Dedifferentiated amniotic fluid mesenchymal stem cell (primary cell): ENCODE measurements around the gene PIEZO1.

Source experiments
- DNase-seq: peaks from one replicate; pipeline ENCODE4 v3.0.0-alpha.2; 2016; ENCODE audit errors: extremely low spot score

The PIEZO1 gene

DNA sequence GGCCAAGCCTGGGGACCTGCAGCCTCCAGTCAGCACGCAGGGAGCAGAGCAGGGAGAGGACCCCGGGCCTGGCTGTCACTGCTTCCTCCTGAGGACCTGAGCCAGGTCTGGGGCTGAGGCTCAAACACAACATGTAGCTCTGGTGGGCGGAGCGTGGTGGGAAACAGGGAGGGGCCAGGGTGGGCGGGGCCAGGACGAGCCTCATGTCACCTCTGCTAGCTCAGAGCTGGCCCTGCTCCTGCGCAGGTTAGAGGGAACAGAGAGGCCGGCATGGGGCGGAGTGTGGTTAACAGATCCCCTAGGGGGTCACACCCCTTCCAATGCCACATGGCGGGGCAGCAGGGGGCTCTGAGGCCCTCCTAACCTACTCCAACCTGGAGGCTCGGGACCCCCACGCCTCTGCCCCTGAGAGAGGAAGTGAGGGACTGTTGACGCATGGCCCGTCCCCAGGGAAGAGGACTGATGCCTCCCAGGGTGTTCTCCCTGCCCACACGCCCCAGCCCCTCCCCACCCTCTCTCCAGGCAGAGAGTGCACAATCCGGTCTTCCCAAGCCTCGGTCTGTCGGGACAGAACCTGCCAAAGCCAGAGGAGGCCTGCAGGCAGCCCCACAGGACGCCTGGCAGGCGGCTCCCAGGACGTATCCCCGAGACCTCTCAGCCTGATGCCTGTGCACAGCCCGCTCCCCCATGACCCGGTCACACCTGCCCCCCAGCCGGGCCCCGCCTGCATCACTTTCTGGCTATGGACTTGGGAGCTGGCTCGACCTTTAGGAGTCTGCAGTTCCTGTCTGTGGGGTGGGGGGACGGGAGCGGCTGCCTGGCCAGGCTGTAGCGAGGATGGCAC, 15.2 kb downstream of the PIEZO1 start:
- no peak for DNase-seq

DNA sequence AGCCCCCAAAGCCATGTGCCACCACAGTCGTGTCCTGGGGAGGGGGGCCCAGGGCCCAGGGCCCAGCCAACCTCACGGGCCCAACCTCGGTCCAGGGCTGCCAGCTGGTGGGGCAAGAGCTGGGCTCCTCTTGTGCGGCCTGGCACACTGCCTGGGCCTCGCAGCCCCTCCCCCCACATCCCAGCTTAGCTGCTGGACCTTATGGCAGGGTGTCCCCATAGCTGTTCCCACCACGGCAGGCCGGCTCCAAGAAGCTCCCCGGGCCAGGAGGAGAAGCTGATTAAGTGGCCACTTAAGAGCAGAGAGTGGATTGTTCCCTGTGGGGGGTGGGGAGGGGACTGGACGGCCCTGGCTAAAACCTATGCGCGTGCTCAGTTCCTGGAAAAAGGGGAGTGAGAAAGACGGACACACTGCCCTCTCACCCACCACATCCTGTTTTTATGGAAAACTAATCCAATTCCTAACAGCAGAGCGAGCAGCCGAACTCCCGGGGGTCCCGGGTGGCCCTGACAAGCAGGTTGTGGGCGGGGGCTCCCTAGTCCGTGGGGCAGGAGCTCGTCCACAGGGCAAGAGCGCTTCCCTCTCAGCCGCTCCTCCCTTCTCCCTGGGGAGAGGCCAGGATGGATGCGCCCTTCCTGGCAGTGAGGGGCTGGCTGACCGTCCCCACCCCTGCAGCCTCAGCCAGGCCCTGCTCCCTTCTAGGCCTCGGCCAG, 16.8 kb downstream of the PIEZO1 start:
- no peak for DNase-seq

DNA sequence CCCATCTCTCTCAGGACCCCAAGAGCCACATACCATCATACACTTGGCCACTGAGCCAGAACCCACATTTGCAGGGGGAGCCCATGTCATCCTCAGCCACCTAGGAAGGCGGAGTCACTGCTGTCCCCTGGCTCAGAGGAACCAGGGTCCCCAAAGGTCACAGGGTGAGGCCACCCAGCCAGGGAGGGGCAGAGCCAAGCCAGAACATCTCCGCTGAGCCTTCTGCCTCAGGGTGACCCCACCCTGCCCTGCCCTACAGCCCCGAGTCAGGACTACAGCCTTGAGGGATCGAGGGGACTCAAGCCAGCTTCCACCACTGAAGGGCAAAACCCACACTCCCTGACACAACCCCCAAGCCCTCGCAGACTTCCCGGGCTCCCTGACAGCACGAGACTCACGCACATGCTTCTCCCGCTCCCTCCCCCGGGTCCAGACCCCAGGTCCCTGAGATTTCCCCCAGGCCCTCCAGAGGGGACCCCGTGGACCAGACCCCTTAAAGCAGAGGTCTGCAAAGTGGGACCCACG, 17.4 kb downstream of the PIEZO1 start:
- no peak for DNase-seq

DNA sequence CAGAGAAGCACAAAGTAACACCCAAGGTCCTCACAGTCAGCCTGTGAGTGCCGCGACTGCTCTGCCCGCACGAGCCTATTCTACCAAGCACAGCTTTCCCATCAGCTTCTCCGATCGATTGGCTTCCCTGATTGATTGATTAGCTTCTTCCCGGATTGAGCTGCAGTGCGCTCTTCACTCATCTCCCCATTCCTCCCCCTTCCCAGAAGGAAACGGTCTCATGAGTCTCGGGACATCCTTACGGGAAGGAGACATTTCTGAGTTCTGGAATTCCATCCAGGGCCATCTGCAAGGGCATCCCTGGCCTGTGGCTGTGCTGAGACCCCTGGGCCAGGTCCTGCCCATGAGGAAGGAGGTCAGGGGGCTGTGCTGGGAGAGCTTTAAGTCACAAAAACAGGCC, 18.0 kb downstream of the PIEZO1 start:
- no peak for DNase-seq

DNA sequence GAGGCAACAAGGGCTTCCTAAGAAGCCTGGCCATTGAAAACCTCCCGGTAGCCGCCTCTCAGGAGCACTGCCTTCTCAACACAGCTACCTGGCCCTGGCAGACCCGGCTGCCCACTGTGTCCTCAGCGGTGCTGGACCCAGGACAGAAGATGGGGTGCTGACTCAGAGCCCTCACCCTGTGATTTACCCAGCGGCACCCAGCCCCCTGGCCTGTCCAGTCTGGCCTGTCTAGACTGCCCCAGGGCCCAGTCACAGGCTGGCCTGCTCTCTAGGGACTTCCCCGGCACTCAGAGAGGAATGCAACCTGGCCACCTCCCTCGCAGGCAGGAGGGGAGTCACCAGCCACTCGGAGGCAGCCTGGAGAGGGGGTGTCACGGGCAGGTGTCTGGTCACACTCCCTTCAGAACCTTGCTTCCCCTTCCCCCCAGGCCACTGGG, 20.1 kb downstream of the PIEZO1 start:
- DNase-seq = no peak

DNA sequence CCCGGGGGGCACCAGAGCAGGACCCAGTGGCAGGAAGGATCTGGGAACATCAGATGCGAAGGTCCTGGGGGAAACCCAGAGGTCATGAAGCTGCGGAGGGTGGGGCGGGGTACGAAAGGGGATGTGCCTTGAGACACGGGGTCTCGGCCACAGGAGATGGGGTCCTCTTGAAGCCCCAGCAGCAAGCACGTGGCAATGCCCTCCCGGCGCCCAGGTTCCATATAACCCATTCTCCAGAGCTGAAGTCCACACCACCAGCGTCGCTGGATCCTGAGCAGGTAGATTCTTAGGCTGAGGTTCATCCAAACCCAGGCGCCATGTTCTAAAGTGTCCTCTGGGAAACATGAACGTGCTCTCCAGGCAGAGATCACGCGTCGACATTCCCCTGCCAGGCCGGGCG, 20.9 kb downstream of the PIEZO1 start:
- DNase-seq = no peak

DNA sequence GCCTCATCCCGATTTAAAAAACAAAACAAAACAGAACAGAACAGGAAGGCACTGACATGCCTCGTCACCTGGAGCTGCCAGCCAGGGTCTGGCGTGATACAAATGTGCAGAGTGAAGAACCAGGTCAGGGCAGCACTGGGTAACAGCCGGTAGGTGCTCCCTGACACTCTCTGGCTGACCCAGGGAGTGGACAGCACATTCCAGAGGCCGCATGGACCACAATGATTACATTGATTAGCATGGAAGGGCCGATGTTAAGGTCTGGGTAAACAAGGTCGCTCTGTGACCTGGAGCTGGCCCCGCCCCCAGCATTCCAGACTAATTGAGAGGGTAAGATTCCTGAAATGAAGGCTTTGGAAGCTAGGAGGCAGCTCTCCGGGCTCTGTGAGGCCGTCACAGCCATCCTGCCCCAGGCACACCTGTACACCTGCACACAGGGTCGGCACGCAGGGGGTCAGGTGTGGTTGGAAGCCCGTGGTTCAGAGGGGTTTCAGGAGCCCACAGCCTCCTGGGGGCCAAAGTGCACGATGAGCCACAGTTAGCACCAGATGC, 21.4 kb downstream of the PIEZO1 start:
- DNase-seq = no peak

DNA sequence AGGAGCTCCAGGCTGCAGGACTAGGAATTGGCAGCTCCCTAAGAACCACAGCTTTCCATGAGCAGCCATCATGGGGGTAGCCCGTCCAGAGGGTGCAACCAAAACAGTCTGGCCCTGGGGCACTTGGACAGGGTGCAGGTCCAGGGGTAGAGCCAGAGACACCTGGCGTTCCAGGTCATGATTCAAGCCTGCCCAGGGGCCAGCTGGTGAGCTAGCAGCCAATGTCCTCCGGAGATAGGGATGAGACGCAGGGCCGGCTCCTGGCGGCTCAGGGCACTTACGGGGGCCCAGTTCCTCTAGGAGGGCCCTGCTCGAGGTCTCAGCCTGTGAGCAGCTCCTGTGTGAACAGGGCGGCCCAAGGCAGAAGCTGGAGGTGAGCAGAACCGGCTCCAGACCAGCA, 22.1 kb downstream of the PIEZO1 start:
- no peak for DNase-seq

DNA sequence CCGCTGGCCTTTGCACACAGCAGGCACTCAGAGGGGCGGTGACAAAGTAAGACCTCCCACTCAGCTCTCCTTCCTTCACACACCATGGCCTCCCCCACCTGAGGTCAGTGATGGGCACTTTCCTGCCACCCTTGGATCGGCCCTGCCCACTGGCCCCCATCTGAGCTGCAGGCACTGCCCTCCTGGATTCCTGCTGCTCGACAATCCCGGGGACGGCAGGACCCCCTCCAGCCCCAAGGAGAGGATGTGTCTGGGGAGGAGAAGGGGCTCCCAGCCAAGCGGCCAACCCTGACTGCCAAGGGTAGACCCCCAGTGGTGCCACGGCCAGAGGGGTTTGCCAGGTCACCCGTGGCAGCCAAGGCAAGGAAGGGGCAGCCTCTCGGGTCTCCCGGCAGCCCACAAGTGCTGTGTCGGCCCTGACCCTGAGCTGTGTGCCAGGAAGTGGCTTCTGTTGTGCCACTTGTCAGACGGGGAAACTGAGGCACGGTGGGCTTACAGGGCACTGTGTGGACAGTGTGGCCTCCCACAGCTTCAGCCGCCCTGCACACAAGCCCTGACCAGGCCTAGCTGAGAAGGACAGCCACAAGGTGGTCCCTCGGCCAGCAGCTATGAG, 22.7 kb downstream of the PIEZO1 start:
- no peak for DNase-seq

DNA sequence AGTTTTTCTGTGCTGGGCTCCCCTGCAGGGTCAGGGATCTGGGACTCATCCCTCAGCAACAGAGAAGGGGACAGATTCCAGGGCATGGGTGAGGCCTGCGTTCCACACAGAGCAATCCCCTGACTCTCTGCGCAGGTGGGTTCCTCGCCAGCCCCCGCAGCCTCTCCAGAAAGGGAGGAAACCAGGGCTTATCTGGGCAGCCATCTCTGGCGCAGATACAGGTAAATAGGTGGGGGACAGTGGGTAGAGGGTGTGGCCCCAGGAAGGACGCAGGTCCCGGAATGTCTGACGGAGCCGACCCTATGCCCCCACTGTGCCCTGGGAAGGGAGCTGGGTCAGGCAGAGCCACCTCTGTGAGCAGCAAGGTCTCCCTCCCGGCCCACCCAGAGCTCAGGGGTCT, 23.2 kb downstream of the PIEZO1 start:
- no peak for DNase-seq

DNA sequence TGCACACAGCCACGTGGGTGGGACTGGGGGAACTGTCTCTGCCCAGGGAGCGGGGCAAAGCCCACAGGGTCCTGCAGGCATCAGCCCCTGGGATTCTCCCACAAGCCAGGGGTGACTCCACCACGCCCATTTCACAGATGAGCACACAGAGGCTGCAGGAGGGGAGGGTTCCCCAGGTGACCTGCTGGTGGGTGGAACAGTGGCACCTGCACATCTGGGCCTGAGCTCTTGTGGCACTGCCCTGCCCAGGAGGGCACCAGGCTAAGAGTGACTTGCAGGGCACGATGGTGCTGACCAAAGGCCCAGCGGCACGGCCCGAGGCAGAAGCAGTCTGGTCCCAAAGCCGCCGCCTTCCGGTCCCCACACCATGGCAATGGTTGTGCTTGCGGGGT, 23.9 kb downstream of the PIEZO1 start:
- DNase-seq = no peak

DNA sequence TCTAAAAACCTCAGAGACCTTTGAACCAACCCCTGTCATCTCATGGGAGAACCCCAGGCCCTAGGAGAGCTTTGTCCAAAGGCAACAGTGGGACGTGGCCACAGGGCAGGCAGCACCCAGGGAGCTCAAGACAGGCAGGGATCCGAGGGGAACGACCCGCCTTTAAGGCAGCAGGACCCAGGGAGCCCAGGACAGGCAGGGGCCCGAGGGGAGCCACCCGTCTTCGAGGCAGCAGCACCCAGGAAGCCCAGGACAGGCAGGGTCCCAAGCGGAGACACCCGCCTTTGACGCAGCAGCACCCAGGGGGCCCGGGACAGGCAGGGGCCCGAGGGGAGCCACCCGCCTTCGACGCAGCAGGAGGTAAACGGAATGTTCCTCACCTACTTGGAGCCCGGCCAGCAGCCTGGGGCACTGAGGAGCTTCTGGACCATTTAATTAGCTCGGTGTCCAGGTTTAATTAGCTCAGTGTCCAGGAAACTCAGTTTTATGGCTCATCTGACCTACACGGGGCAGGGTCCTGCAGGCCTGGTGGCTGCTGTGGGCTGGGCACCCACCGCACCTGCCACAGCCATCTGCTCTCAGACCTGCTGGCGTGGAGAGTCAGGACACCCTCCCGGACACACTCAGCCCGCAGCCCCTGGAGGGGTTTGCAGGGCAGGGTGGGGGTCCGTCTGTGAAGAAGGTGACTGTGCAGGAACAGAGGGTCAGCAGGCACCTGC, 24.4 kb downstream of the PIEZO1 start:
- no peak for DNase-seq

DNA sequence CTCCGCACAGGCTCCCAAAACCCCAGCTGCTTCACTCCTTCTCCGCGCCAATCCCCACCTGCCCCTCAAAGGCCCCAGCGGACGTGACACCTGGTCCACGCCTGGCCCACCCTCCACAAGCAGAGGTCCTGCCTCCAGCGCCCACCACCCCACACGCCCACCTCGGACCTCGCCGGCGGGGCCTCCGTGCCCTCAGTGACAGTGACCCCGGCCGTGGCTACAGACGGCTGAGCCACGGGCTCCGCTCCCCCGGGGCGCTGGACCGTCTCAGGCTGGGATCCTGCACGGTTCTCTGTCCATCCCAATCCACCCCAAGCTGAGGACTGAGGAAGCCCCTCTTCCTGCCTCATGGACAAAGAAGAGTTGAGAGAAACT, 25.1 kb downstream of the PIEZO1 start:
- no peak for DNase-seq

DNA sequence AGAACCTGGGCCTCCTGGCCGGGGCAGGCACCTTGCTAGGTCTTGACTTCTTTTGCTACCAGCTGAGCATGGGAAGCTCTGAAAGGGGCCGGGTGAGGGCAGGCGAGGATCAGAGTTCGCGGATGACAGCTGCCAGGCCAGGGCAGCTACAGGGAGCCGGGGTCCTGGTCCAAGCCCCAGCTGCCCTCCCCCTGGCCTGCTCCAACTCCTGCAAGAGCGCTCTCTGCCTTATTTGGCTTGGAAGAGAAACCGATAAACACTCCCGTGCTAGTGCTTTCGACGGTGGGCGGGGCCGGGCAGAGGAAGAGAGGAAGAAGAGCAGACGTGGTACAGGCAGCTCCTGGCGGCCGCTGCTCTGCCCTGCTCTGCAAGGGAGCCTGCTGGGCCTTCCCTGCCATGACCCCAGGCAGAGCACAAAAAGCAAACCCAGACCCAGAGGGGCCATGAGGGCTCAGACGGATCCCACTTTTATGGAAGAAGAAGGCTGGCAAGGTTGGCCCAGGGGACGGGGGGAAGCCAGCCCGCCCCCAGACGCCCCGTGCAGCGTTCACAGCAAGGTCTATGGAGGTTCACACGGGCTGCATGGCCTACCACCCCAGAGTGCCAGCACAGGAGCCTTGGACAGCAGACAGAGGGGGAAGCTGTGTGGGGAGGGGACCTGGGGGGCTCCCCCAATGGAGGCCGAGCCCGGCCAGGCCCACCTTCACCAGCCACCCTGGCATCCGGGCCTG, 25.6 kb downstream of the PIEZO1 start:
- DNase-seq = no peak

DNA sequence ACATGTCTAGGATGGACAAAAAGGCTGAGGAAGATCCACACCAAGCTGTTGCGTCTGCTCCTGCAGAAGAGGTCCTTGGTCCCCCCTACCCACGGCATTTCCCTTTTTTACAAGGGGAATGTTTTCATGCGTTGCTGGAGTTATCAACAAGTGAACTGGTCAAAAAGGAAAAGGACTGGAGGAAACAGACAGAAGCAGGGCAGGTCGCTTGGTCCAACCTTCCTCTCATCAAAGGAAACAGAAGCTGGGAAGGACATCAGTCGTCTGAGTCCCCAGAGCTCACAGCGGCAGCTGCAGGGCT, 26.1 kb downstream of the PIEZO1 start:
- no peak for DNase-seq

DNA sequence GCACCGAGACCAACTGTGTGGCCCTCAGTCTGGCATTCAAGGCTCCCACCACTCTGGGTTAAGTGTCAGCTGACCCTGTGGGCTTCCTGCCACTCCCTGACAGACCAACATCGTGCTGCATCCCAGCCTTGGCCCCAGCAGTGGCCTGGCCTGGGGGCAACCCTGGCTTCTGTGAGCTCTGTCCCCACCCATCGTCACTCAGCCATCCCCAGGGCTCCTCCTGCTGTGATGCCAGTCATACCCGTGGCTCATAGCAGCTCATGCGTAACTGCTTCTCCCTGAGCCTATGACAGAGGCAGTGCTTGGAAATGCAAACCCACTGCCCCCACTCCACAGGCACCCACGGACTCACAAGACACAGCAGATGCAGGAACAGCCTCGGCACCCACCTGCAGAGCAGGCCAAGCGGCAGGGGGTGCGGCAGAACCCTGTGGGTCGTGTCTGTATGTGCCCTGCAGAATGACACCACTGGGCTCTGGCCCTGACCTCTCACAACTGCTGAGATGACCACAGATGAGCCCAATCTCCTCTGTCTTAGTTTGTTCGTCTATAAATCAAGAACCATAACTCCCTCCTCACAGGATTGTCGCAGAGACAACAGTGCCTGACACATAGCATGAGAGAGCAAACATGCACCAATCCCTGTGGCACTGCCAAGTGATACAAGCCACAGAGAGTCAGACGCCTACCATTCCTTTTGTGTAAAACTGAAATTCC, 26.6 kb downstream of the PIEZO1 start:
- no peak for DNase-seq

DNA sequence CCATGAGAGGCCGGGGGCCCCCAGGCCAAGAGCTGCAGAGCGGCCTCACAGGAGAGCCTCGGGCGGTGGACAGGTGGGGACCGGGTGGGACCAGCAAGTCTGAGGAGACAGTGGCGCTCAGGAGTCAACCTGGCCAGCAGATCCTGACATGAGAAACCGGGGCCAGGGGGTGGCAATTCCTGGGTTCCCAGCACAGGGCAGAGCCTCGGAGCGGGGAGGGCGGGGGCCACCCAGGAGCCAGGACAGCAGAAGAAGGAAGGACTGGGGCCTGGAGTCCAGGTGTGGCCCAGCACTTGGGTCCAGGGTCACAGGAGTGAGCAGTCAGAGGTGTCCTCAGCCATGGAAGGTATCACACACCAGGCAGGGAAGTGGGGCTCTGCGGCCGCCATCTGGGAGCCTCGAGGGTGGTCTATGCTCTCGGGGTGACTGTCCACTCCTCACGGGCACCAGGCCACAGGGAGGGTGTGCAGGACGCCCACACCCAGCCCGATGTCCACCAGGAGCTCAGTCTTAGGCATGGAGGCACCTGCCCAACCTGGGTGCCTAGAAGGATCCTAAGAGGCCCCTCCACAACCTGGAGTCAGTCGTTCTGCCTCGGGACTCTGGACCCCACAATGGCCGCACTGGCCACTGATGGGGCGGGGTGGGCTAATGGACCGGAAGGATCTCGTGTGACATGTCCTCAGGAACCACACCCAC, 29.1 kb downstream of the PIEZO1 start:
- DNase-seq = no peak

DNA sequence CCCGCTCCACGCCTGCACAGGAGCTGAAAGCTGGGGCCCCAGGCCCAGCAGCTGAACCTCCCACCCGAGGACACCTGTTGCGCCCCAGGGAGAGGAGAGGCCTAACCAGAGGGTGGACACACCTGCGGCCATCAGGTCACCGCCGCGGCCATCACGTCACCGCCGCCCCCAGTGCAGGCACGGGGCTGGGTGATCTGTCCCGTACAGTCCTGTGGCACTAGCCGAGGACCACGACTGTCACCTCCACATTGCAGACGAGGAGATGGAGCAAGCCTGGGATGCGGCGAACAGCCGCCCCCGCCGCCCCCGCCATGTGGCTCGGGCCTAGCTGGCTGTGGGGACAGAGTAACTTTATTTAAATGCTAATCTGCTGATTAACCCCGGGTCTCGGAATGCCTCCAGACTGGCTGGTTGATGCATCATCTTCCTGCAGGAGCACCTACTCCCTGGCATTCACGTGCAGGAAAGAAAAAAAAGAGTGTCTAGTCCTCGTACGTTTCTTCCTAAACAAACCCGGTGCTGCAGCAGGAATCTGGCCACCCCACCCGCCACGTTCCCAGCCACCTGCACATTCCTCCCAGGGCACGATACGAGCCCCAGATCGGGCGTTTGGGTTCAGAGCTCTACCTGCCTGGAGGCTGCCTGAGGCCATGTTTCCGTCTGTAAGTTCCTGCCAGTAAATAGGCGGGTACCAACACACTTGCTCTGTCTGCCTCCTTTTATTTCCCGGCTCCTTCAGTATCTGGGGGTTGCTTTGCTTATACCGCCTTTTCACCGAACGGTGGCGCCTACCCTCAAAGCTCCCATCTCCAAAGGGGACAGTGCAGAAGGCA, 29.9 kb downstream of the PIEZO1 start:
- no peak for DNase-seq
